Common myeloid progenitor, CD34-positive (primary cell): ENCODE results near the gene WNK2.
A peak's percentile ranks its signal among the peaks of the same experiment; 100 is the strongest.

Source experiments
- CTCF ChIA-PET: fragments of 350-600 bp; sonication (Branson Sonifier 250); formaldehyde crosslinking; loops from one replicate; lab custom pipeline; 2021; ENCODE audit warnings: antibody characterized with exemption; lab: Charles Lee
- POLR2A ChIA-PET: fragments of 350-600 bp; sonication (Branson Sonifier 250); formaldehyde crosslinking; loops from one replicate; lab custom pipeline; 2021; ENCODE audit warnings: antibody characterized with exemption; lab: Charles Lee
- DNase-seq, 3 donors: peaks; one replicate each; pipeline versions ENCODE4 v3.0.0 to v3.0.0-alpha.2; 2013
- H3K27ac ChIP-seq, 2 experiments: 1 replicate in 1 of 2; 2 replicates in 1 of 2; pipeline ENCODE4 v1.7.0; 2013; ENCODE audit warnings: inconsistent platforms in 2 of 2, low read length in 2 of 2, mild to moderate bottlenecking in 2 of 2, low read depth in 1 of 2, moderate library complexity in 1 of 2; ENCODE audit not compliant: severe bottlenecking in 2 of 2, insufficient read depth in 1 of 2, poor library complexity in 1 of 2
- H3K27me3 ChIP-seq, 5 experiments: replicated peaks in 2 of 5; 1 replicate in 3 of 5; 2 replicates in 2 of 5; pipeline versions ENCODE4 v1.6.1 to v1.7.0; 2013; ENCODE audit warnings: low read length in 4 of 5, mild to moderate bottlenecking in 2 of 5, moderate library complexity in 2 of 5, inconsistent platforms in 1 of 5; ENCODE audit not compliant: insufficient read depth in 5 of 5, control insufficient read depth in 4 of 5
- H3K36me3 ChIP-seq, 4 experiments: 1 replicate in 2 of 4; 2 replicates in 2 of 4; pipeline versions ENCODE4 v1.6.1 to v1.7.0; 2013; ENCODE audit warnings: low read length in 3 of 4, control low read depth in 1 of 4, mild to moderate bottlenecking in 1 of 4; ENCODE audit not compliant: control insufficient read depth in 4 of 4, insufficient read depth in 4 of 4
- H3K4me1 ChIP-seq, 4 experiments: 1 replicate in 3 of 4; 2 replicates in 1 of 4; pipeline versions ENCODE4 v1.6.1 to v1.7.1; 2013; ENCODE audit warnings: low read length in 3 of 4, mild to moderate bottlenecking in 3 of 4, control low read depth in 1 of 4, inconsistent platforms in 1 of 4, moderate library complexity in 1 of 4; ENCODE audit not compliant: control insufficient read depth in 4 of 4, insufficient read depth in 4 of 4; ENCODE audit errors: control extremely low read depth in 1 of 4
- H3K4me3 ChIP-seq, 7 experiments: 1 replicate in 4 of 7; 2 replicates in 3 of 7; pipeline versions ENCODE4 v1.5.1 to v1.7.0; 2013; ENCODE audit warnings: mild to moderate bottlenecking in 7 of 7, low read length in 6 of 7, moderate library complexity in 6 of 7, inconsistent platforms in 2 of 7, low read depth in 2 of 7, control low read depth in 1 of 7; ENCODE audit not compliant: insufficient read depth in 4 of 7, control insufficient read depth in 1 of 7; ENCODE audit errors: extremely low read depth in 1 of 7
- H3K9me3 ChIP-seq, 5 experiments: 1 replicate in 4 of 5; 2 replicates in 1 of 5; pipeline versions ENCODE4 v1.6.1 to v1.7.1; 2013; ENCODE audit warnings: low read length in 4 of 5, mild to moderate bottlenecking in 2 of 5, inconsistent platforms in 1 of 5, low read depth in 1 of 5, moderate library complexity in 1 of 5; ENCODE audit not compliant: control insufficient read depth in 4 of 5, insufficient read depth in 2 of 5; ENCODE audit errors: control extremely low read depth in 1 of 5
- WGBS: methylation state at CpG from one replicate; pipeline ENCODE4 v1.1.5; 2013; ENCODE audit not compliant: insufficient coverage; 5-methylcytosine and 5-hydroxymethylcytosine counted together

The WNK2 gene

DNA sequence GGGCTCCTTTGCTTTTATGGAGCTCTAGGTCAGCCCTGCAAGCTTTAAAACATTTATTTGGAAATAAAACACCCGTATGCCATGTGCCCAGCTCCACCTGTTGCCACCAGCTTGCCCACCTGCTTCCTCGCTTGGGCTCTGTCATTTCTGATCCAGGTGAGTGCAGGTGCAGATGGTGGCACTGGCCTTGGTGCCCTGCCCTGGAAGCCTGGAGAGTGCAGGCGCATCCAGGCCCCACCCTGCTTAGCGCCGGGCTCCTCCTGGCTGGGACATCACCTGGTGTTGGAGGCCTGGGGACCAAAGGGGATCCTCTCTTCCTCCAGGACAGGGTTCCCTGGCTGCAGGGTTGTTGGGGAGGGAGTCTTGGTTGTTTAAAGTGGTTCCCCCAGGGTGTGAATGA, 35.8 kb downstream of the WNK2 start:
- CTCF ChIA-PET, result no interaction called here
- H3K4me3 ChIP-seq, result no peak overlapping the region
- peaks cover 3 to 7% (median 6%) of the 10 kb centered on the region in 5 experiments for H3K9me3 ChIP-seq
- POLR2A ChIA-PET, result no interaction called here
- DNase-seq, result no peak
- H3K36me3 ChIP-seq, result no peaks in the 10 kb centered on the region
- WGBS, result 95% methylated on average over 5 of the region's 5 CpGs
- no peak overlapping the region for H3K27ac ChIP-seq
- peaks cover 0 to 13% (median 0%) of the 10 kb centered on the region in 5 experiments for H3K27me3 ChIP-seq
- H3K4me1 ChIP-seq, result peaks cover 0 to 20% (median 9%) of the 10 kb centered on the region in 4 experiments

DNA sequence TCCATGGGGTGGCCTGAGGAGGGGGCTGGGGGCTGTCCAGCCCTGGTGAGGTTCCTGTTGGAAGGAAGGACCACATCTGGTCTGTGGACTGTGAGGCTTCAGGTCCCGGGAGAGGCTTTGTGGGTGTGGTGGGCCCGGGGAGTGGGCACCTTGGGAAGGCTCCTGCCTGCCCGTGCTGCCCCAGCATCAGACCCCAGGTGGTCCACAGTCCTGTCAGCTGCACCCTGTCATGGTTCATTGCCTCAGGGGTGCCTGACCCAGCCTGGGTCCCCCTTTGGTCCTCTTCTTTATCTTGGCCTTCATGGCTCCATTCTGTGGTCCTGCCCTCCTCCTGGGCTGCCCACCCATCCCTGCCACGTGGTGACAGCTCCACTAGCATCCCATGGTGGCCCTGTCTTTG, 36.7 kb downstream of the WNK2 start:
- ChIA-PET POLR2A (no interaction called here), CTCF (interaction anchor here (1.9 kb wide), 1 partner anchor 10 kb away, joined by 7 read pairs; no protein-coding TSS in a partner anchor)

DNA sequence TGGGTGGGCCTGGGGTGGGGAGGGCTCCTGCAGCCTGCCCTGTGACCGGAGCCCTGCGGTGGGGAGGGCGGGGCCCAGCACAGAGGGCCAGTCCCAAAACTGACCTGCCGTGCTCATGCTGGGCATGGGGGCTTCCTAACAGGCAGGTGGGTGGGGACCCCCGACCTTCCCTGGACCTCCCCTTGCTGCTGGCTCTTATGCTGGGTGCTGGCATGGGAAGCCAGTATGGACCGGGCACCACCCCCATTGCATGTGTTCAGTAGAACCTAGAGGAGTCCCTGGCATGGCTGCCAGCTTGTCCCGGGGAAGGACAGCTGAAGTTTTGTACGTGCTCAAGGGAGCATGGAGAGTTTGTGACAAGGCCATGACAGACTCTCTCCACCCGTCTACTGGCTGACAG, 37.1 kb downstream of the WNK2 start:
- ChIA-PET POLR2A (no interaction called here), CTCF (interaction anchor here (1.9 kb wide), 1 partner anchor 10 kb away, joined by 7 read pairs; no protein-coding TSS in a partner anchor)
- 96% methylated on average over 9 of the region's 9 CpGs for WGBS

More for the DNA sequence above, 36.7 kb downstream of the WNK2 start:
- no peaks in the 10 kb centered on the region for H3K36me3 ChIP-seq
- H3K27me3 ChIP-seq, result peaks cover 0 to 13% (median 0%) of the 10 kb centered on the region in 5 experiments
- no peak overlapping the region for H3K4me3 ChIP-seq
- no peak for DNase-seq
- 85% methylated on average over 4 of the region's 4 CpGs for WGBS
- H3K9me3 ChIP-seq, result peaks cover 2 to 6% (median 3%) of the 10 kb centered on the region in 5 experiments
- H3K27ac ChIP-seq, result no peak overlapping the region
- peaks cover 0 to 28% (median 9%) of the 10 kb centered on the region in 4 experiments for H3K4me1 ChIP-seq

DNA sequence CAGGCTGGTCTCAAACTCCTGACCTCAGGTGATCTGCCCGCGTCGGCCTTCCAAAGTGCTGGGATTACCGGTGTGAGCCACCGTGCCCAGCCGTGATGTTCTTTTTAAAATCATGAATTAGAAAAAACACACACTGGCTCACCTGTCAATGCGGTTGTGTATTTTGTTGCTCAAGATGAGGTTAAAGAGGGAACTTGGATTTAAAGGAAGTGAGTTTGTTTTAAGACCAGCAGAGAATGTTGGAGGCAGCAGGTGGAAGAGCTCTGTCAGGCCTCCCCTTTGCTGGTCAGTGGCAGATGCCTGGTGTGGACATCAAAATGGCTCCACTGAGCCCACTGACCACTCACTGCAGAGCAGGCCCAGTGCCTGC, 38.9 kb downstream of the WNK2 start:
- ChIA-PET POLR2A (no interaction called here), CTCF (no interaction called here)
- 56% methylated on average over 6 of the region's 7 CpGs for WGBS
- Histone ChIP-seq H3K4me1 (peaks cover 0 to 31% (median 9%) of the 10 kb centered on the region in 4 experiments), H3K27ac (no peak overlapping the region), H3K4me3 (peak overlapping the region in 1 of 7 experiments; percentile 25), H3K36me3 (no peaks in the 10 kb centered on the region), H3K9me3 (peaks cover 0 to 3% (median 0%) of the 10 kb centered on the region in 5 experiments), H3K27me3 (peaks cover 0 to 16% (median 10%) of the 10 kb centered on the region in 5 experiments)
- peak; percentile 14 to 79 (median 69) for DNase-seq

More for the DNA sequence above, 37.1 kb downstream of the WNK2 start:
- H3K27ac ChIP-seq, result no peak overlapping the region
- peaks cover 0 to 13% (median 3%) of the 10 kb centered on the region in 5 experiments for H3K27me3 ChIP-seq
- peaks cover 0 to 31% (median 9%) of the 10 kb centered on the region in 4 experiments for H3K4me1 ChIP-seq
- H3K4me3 ChIP-seq, result no peak overlapping the region
- H3K9me3 ChIP-seq, result peaks cover 0 to 3% (median 1%) of the 10 kb centered on the region in 5 experiments
- DNase-seq, result no peak
- H3K36me3 ChIP-seq, result no peaks in the 10 kb centered on the region

DNA sequence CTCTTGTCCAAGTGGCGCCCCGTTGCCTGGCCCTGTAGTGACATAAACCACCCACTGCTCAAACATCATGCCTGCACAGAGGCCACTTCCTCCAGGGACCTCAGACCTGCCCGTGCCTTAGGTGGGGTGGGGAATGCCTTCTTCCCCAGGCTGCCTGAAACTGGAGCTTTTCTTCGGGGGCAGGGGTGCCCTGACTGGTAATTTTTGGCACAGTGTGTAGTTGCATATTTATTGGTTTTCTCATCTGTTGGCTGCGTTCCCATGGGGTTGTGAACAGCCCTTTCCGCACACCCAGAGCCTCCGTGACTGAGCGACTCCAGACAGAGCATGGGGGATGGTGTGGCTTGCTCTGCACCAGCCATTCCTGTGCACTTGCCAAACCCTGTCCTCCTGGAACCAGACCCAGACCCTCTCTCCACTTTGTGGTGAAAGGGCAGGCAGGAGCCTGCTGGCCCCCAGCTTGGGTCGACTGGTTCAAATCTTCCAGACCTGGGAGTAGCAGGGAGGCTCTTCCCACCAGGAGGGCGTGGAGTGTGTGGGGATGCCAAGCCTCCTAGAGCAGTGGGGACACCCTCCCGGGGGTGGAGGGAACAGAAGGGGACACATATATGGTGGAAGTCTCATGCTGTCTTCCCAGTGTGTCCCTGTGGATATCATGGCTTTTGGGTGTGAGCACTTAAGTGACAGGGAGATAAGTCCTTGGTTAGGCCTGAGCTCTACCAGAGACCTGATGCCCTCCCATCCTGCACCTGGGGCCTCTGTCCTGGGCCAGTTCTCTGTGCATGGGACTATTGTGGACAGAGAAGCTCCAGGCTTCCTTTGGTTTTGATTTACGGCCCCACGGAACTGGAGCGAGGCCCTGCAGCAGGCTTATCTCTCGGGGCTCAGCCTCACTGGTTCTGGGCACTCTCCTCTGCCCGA, 39.6 kb downstream of the WNK2 start:
- POLR2A ChIA-PET, result no interaction called here
- Histone ChIP-seq H3K27ac (no peak overlapping the region), H3K4me1 (peaks cover 0 to 31% (median 9%) of the 10 kb centered on the region in 4 experiments), H3K4me3 (peak overlapping the region in 2 of 7 experiments; percentile 4 to 25), H3K27me3 (peaks cover 0 to 21% (median 11%) of the 10 kb centered on the region in 5 experiments), H3K36me3 (no peaks in the 10 kb centered on the region), H3K9me3 (peaks cover 0 to 3% (median 0%) of the 10 kb centered on the region in 5 experiments)
- DNase-seq, result peak in 2 of 3 donors; percentile 14 to 42
- CTCF ChIA-PET, result no interaction called here
- WGBS, result 29% methylated on average over 10 of the region's 16 CpGs

DNA sequence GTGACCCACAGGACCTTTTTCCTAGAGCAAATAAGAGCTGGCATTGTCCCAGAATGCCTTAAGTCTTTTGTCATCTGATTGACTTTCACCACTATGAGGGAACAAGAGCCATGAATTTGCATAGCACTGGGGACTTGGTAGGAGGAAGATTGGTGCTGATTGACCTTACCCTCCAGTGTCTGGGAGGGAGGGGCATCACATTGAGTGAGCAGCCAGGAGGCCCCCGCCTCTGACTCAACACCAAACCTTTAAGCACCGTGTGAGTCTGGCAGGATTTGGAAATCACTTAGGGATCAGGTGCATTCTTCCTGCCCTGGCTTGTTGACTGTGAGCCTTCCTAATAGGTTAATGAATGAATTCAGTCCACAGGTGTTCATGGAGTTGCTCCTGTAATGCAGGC, 40.7 kb downstream of the WNK2 start:
- no peak for DNase-seq
- no peak overlapping the region for H3K4me3 ChIP-seq
- POLR2A ChIA-PET, result no interaction called here
- H3K36me3 ChIP-seq, result no peaks in the 10 kb centered on the region
- WGBS, result 90% methylated on average over 2 of the region's 2 CpGs
- H3K4me1 ChIP-seq, result peaks cover 0 to 31% (median 9%) of the 10 kb centered on the region in 4 experiments
- H3K9me3 ChIP-seq, result peaks cover 0 to 3% (median 0%) of the 10 kb centered on the region in 5 experiments
- CTCF ChIA-PET, result no interaction called here
- peaks cover 0 to 32% (median 17%) of the 10 kb centered on the region in 5 experiments for H3K27me3 ChIP-seq
- H3K27ac ChIP-seq, result no peak overlapping the region

DNA sequence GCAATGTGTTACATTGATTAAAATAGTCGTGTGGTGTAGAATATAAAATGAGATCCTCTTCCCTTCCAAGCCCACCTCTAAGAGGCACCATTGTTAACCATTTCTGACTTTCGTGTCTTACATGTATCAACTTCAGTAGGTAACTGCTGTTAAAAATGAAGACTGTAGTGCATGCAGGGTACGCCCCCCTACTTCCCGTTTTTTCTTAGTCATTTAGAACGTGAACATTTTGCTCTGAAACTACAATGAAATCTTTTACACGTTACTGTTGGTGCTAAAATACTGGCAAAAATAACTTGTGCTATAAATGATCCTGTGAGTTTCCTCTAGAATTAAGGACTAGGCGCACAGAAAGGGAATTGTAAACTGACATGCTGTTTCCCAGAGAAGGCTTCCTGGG, 41.5 kb downstream of the WNK2 start:
- ChIA-PET POLR2A (no interaction called here), CTCF (no interaction called here)

More for the DNA sequence above, 41.5 kb downstream of the WNK2 start:
- DNase-seq, result peak; percentile 40 to 75 (median 74)
- no peak overlapping the region for H3K27ac ChIP-seq
- peaks cover 0 to 31% (median 9%) of the 10 kb centered on the region in 4 experiments for H3K4me1 ChIP-seq
- H3K9me3 ChIP-seq, result peaks cover 0 to 3% (median 0%) of the 10 kb centered on the region in 5 experiments
- 13% methylated on average over 3 of the region's 7 CpGs for WGBS
- no peaks in the 10 kb centered on the region for H3K36me3 ChIP-seq
- H3K4me3 ChIP-seq, result no peak overlapping the region
- peaks cover 0 to 40% (median 17%) of the 10 kb centered on the region in 5 experiments for H3K27me3 ChIP-seq
